GM13977 (cell line): ENCODE measurements around the gene HM13.

Source experiments
- DNase-seq: peaks from one replicate; pipeline ENCODE4 v3.0.0; 2012; ENCODE audit warnings: low spot score
- in situ Hi-C: fragments of 300-500 bp; cut with MboI; formaldehyde crosslinking; loops from one replicate; pipeline ENCODE4 v1.12.0; 2022; ENCODE audit warnings: low sequenced_read_pairs, low pct_unique_long_range_greater_than_20kb, mixed read lengths, inconsistent platforms; ENCODE audit not compliant: unreplicated experiment
- TF ChIP-seq, protein P1 (sequence below): IDR thresholded peaks from 2 replicates; pipeline ENCODE4 v1.5.1; 2012; ENCODE audit warnings: mild to moderate bottlenecking, control low read depth; ENCODE audit not compliant: insufficient read depth; ENCODE audit errors: extremely low read depth, missing control alignments

Gene HM13

DNA sequence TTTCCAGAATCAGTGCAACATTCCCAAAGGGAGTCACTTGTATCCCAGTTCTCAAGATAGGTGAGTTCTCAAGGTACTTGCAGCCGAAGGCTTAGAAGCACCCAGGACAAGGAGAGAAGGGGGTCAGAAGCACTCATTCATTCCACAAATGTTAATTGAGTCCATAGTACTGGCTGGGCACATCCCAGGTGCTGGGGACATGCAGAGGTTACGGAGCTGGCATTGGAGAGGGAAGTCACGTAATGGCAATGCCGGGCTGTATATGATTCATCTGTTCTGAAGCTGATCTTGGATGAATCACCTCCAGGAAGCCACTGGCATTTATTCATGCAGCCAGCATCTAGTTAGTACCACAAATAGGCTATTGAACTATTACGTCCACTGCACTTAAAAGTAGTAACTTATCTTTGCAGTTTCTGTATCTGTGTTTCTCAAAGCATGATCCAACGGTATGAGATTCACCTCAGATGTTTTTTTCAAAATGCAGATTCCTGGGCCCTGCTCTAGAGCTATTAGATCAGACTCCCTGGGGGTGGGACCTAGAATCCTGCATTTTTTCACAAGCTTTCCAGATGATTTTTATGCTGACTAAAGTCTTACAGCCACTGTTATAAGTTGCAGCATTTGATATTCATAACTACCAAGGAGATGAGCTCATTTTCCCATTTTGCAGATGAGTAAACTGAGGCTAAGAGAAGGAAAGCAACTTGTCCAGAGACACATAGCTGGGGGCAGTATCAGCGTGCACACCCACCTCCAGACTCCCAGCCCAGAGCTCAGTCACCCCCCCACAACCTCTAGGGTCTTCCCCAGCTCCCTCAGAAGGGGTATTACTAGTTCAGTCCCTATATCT lies 46.7 kb downstream of the HM13 start:
- in situ Hi-C loops: loop anchor here (5.0 kb wide), 1 partner anchor 61 kb away; no protein-coding TSS in a partner anchor
- TF ChIP-seq, protein P1, sequence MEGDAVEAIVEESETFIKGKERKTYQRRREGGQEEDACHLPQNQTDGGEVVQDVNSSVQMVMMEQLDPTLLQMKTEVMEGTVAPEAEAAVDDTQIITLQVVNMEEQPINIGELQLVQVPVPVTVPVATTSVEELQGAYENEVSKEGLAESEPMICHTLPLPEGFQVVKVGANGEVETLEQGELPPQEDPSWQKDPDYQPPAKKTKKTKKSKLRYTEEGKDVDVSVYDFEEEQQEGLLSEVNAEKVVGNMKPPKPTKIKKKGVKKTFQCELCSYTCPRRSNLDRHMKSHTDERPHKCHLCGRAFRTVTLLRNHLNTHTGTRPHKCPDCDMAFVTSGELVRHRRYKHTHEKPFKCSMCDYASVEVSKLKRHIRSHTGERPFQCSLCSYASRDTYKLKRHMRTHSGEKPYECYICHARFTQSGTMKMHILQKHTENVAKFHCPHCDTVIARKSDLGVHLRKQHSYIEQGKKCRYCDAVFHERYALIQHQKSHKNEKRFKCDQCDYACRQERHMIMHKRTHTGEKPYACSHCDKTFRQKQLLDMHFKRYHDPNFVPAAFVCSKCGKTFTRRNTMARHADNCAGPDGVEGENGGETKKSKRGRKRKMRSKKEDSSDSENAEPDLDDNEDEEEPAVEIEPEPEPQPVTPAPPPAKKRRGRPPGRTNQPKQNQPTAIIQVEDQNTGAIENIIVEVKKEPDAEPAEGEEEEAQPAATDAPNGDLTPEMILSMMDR: no peak
- DNase-seq: no peak

DNA sequence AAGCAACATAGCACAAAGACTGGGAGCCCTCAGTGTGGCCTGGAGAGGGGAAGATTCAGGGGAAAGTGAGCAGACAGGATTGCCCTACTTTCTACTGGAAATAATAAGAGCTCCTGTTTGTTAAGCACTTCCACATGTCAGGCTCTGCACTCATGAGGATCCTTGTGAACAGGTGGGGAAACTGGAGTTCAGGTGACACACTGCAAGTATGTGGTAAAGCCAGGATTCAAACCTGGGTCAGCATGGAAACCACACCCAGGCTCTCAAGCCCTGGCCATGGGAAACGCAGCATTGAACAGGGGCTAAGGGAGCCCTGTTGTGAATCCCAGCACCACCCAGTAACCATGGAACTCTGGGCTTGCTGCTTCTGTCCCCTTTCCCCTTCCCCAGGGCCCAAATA lies 48.0 kb downstream of the HM13 start:
- no peak for DNase-seq
- TF ChIP-seq, protein P1: no peak
- in situ Hi-C loops: loop anchor here (5.0 kb wide), 1 partner anchor 60 kb away; no protein-coding TSS in a partner anchor

GRCh38 chr20:31564284-31564683 lies 50.0 kb downstream of the HM13 start:
- no peak for DNase-seq
- TF ChIP-seq, protein P1: no peak
- in situ Hi-C loops: loop anchor here (5.0 kb wide), 1 partner anchor 58 kb away; no protein-coding TSS in a partner anchor

GRCh38 chr20:31565699-31566318 lies 51.6 kb downstream of the HM13 start:
- TF ChIP-seq, protein P1: no peak
- DNase-seq: no peak
- in situ Hi-C loops: no loop called here

DNA sequence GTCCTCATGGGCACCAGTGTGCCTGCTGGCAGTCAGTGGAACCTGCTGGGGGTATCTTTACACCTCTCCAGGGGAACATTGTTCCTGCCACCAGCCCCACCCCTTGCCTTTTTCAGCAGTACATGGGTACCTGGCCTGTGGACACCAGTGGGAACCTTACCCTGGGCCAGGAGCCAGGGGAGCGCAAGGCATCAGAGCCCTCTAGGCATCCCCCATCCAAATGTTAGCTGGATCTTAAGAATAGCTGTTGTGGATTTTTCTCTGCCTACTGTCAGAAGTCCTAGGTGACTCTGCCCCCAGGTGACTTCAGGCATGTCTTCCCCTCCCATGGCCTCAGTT lies 52.0 kb downstream of the HM13 start:
- TF ChIP-seq, protein P1: no peak
- in situ Hi-C loops: no loop called here
- DNase-seq: no peak

DNA sequence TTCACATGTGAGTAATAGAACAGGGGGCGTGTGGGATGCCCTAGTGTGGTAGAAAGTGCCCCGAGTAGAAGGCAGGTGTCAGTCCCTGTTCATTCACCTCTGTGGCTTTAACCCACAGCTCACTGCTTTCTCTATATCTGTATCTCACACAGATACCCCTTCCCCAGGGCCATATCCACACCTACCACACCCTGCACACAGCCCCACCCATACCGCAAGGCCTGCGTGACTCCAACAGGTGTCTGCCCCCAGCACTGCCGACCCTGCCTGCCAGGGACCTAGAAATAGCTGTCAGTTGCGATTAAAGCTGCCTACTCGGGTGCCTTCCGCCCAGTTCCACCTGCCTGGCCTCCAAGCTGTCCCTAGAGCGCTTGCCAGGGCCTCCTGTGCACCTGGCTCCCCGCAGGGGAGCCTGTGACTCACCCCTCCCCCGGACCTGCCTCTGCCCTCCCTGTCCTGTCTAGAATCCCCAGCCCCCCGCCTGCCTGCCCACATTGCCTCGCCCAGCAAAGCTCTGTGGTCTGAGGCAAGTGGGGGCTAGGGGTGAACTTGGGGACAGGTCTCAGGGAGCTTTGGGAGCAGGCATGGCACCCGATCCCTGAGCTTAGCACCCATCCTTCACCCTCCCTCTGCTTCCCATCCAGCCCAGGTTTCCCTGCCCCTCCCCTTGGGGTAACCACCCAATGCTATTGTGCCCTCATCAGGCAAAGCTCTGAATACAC lies 52.6 kb downstream of the HM13 start:
- DNase-seq: no peak
- TF ChIP-seq, protein P1: peak; percentile 7
- in situ Hi-C loops: no loop called here
